A673 (cell line): ENCODE results near the gene SSH2. TPM values are rescaled to one million over a fixed set of nuclear protein-coding genes. Genes with fewer than 3 reads are reported as not detected.

Source experiments
- BruUV-seq: library from RNA; stranded (reverse); fragments of 400-500 nt; replicated peaks from 2 replicates; lab custom pipeline; 2021; lab: Mats Ljungman, UMichigan
- CTCF ChIA-PET: fragments of 300-600 bp; sonication (Branson Sonifier 250); formaldehyde crosslinking; loops from one replicate; lab custom pipeline; 2022; ENCODE audit warnings: antibody characterized with exemption; lab: Charles Lee
- POLR2A ChIA-PET: fragments of 300-600 bp; sonication (Branson Sonifier 250); formaldehyde crosslinking; loops from one replicate; lab custom pipeline; 2022; ENCODE audit warnings: antibody characterized with exemption; ENCODE audit not compliant: low non-redundant PET; lab: Charles Lee
- DNase-seq: peaks from one replicate; pipeline ENCODE4 v3.0.0-alpha.2; 2015; ENCODE audit warnings: low spot score
- H3K27ac ChIP-seq: fragments of 200-600 bp; sonication (generic); 2 replicates; pipeline ENCODE4 v1.5.1; 2016; ENCODE audit warnings: mixed run types, low read depth, mild to moderate bottlenecking, mixed read lengths, antibody characterized with exemption, low read length; ENCODE audit not compliant: poor library complexity, severe bottlenecking
- H3K27me3 ChIP-seq: fragments of 200-600 bp; sonication (generic); replicated peaks from 2 replicates; pipeline ENCODE4 v1.6.1; 2017; ENCODE audit warnings: mixed run types, low read depth, mild to moderate bottlenecking, mixed read lengths, antibody characterized with exemption, low read length; ENCODE audit not compliant: insufficient read depth, poor library complexity
- H3K36me3 ChIP-seq: fragments of 200-600 bp; sonication (generic); 2 replicates; pipeline ENCODE4 v1.6.1; 2016; ENCODE audit warnings: mixed run types, mild to moderate bottlenecking, mixed read lengths, antibody characterized with exemption, low read length; ENCODE audit not compliant: insufficient read depth, poor library complexity, severe bottlenecking
- H3K4me1 ChIP-seq: fragments of 200-600 bp; sonication (generic); 2 replicates; pipeline ENCODE4 v1.6.1; 2017; ENCODE audit warnings: mixed run types, mild to moderate bottlenecking, mixed read lengths, antibody characterized with exemption, low read length; ENCODE audit not compliant: insufficient read depth, poor library complexity, severe bottlenecking
- H3K4me3 ChIP-seq: fragments of 200-600 bp; sonication (generic); 2 replicates; pipeline ENCODE4 v1.5.1; 2016; ENCODE audit warnings: low read depth, mixed run types, mild to moderate bottlenecking, mixed read lengths, low read length; ENCODE audit not compliant: poor library complexity, severe bottlenecking
- H3K9me3 ChIP-seq: fragments of 200-600 bp; sonication (generic); 2 replicates; pipeline ENCODE4 v1.6.1; 2016; ENCODE audit warnings: mixed run types, low read depth, mild to moderate bottlenecking, mixed read lengths, antibody characterized with exemption, low read length; ENCODE audit not compliant: poor library complexity, severe bottlenecking
- EZH2 ChIP-seq: fragments of 200-600 bp; sonication (generic); IDR thresholded peaks from 2 replicates; pipeline ENCODE4 v1.6.1; 2017; ENCODE audit warnings: borderline replicate concordance, low read depth, mild to moderate bottlenecking, mixed read lengths, antibody characterized with exemption, low read length; ENCODE audit not compliant: poor library complexity, severe bottlenecking
- intact Hi-C: fragments of 100-400 bp; cut with micrococcal nuclease; formaldehyde crosslinking; loops from one replicate; pipeline ENCODE4 v1.10.0; 2022; ENCODE audit not compliant: unreplicated experiment
- total RNA-seq: library from RNA; stranded (reverse); gene quantifications from 2 replicates; pipeline ENCODE4 v1.2.3, GENCODE V29; 2021
- TF ChIP-seq, protein P1 (sequence below): fragments of 300-800, 200-600 bp; sonication (generic); conservative IDR thresholded peaks from 2 replicates; pipeline ENCODE4 v1.5.1; 2017; ENCODE audit warnings: low read depth, mild to moderate bottlenecking, antibody characterized with exemption, low read length, moderate library complexity, mixed read lengths

The SSH2 gene
- total RNA-seq, 1 experiment from 2014 or later = 75.5 TPM

DNA sequence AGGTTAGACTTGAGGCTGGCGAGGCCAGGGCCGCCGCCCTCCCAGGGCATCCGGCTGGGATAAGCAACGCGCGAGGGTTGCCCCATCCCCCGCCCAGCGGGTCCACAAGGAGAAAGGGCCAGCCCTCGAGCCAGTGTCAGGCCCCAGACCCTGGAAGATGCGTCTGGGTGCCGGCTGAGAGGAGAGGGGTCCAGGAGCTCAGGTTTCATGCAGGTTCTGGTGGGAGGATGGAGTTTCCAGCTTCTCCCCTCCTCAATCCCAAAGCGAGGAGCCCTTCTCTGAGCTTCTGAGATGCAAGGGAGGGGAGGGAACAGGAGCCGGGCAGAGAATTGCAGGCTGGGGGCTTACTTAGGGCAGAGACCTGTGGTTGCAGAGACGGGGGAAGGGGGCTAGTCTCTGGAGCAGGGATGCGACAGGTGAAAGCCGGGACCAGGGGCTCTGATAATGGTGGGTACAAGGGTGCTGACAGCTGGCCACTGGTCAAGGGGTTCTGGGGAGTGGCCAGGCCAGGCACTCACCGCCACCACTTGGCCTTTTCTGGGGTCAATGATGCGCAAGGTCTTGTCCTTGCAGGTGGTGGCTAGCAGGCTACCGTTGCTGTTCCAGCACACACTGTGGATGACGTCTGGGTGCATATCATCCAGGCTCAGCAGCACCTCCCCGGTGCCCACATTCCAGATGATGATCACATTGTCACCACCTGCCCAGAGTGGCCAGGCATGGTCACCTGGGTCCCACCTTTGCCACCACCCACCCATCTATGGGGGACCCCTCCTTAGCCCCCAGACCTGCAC, 311.6 kb downstream of the SSH2 start:
- BruUV-seq = no TSS peak
- TF ChIP-seq, protein P1, sequence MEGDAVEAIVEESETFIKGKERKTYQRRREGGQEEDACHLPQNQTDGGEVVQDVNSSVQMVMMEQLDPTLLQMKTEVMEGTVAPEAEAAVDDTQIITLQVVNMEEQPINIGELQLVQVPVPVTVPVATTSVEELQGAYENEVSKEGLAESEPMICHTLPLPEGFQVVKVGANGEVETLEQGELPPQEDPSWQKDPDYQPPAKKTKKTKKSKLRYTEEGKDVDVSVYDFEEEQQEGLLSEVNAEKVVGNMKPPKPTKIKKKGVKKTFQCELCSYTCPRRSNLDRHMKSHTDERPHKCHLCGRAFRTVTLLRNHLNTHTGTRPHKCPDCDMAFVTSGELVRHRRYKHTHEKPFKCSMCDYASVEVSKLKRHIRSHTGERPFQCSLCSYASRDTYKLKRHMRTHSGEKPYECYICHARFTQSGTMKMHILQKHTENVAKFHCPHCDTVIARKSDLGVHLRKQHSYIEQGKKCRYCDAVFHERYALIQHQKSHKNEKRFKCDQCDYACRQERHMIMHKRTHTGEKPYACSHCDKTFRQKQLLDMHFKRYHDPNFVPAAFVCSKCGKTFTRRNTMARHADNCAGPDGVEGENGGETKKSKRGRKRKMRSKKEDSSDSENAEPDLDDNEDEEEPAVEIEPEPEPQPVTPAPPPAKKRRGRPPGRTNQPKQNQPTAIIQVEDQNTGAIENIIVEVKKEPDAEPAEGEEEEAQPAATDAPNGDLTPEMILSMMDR = 0 out of 2 replicates have a peak, but pooled peaks have one; percentile 4
- no peak for TF ChIP-seq EZH2
- H3K36me3 ChIP-seq = peaks cover 7% of the 10 kb centered on the region
- intact Hi-C loops = loop anchor here (5.0 kb wide), 3 partner anchors 314 to 474 kb away; partner anchors contain the start of gene SSH2
- CTCF ChIA-PET = interaction anchor here (1.0 to 2.3 kb wide), 5 partner anchors 27 to 474 kb away, joined by 9 to 20 read pairs (median 10); partner anchors contain the start of gene SSH2
- no peak for DNase-seq
- peaks cover 56% of the 10 kb centered on the region for H3K4me1 ChIP-seq
- H3K9me3 ChIP-seq = no peaks in the 10 kb centered on the region
- no peak overlapping the region for H3K27ac ChIP-seq
- H3K4me3 ChIP-seq = no peak overlapping the region
- POLR2A ChIA-PET = no interaction called here
- H3K27me3 ChIP-seq = no peaks in the 10 kb centered on the region

DNA sequence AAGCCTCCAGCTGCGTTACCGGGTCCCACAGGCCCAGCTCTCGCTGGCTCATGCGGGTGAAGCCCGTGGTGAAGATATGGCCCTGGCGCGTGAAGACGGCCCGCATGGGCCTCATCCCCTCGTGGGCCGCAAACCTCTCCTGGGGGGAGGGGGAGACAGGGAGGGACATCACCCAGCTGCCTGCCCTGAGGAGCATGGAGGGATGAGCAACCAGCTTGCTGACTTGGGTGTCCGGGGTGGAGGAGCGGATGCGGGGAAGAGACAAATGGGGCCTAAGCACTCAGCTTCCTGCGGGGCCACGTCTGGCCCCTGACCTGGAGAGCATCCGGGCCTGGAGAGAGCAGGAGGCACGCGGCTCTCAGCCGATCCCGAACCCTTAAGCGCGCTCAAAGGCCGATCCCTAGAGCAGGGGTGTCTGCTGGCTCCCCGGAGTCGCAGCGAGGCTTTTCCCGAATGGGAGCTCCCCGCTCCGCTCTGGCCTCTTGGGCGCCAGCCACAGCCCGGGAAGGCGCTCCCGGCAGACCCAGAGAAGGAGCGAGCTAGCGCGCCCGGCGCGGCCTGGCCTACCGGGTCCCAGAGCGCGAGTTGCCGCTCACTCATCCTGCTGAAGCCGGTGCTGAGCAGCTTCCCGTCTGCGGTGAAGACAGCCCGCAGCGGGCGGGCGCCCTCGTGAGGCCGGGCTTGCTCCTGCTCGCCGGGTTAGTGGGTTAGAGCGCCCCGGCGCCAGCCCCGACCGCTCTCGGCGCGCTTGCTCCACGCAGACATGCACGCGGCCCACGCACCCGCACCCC, 312.4 kb downstream of the SSH2 start:
- DNase-seq = no peak
- TF ChIP-seq EZH2 = no peak
- TF ChIP-seq, protein P1 = peak; percentile 43
- no peaks in the 10 kb centered on the region for H3K27me3 ChIP-seq
- intact Hi-C loops = loop anchor here (5.0 kb wide), 3 partner anchors 315 to 475 kb away; partner anchors contain the start of gene SSH2
- H3K27ac ChIP-seq = no peak overlapping the region
- ChIA-PET CTCF (interaction anchor here (0.6 to 2.3 kb wide), 12 partner anchors 22 to 535 kb away, joined by 3 to 20 read pairs (median 4); partner anchors contain the start of gene SSH2), POLR2A (interaction anchor here (0.6 to 1.0 kb wide), 2 partner anchors 25 to 162 kb away, joined by 3 to 24 read pairs; partner anchors contain the start of gene ANKRD13B)
- no TSS peak for BruUV-seq
- no peaks in the 10 kb centered on the region for H3K9me3 ChIP-seq
- H3K4me1 ChIP-seq = peaks cover 50% of the 10 kb centered on the region
- H3K4me3 ChIP-seq = no peak overlapping the region
- peaks cover 10% of the 10 kb centered on the region for H3K36me3 ChIP-seq

DNA sequence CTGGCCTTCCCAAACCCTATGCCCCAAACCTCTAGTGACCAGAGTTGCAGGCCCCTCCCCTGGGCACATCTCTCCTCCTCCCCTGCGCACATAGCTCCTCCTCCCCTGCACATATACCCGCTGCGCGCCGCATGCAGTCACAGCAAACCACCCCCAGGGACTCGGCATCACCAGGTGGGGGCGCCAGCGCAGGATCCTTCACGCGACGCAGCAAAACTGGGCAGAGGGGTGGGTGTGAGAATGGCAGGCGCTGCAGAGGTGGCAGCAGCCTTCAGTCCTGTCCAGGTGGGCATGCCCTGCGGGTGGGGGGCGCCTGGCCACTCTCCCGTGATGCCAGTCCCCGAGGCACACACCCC, 312.9 kb downstream of the SSH2 start:
- Histone ChIP-seq H3K27ac (no peak overlapping the region), H3K4me1 (peaks cover 47% of the 10 kb centered on the region), H3K27me3 (no peaks in the 10 kb centered on the region), H3K9me3 (no peaks in the 10 kb centered on the region), H3K36me3 (peaks cover 10% of the 10 kb centered on the region), H3K4me3 (no peak overlapping the region)
- TF ChIP-seq, protein P1 = peak; percentile 96
- TF ChIP-seq EZH2 = no peak
- ChIA-PET POLR2A (interaction anchor here (1.0 kb wide), 1 partner anchor 24 kb away, joined by 3 read pairs; the partner anchor contains the start of gene ANKRD13B), CTCF (interaction anchor here (0.7 to 2.3 kb wide), 12 partner anchors 12 to 535 kb away, joined by 3 to 20 read pairs (median 4); partner anchors contain the start of gene SSH2)
- DNase-seq = peak; percentile 93
- BruUV-seq = no TSS peak
- intact Hi-C loops = loop anchor here (5.0 kb wide), 3 partner anchors 315 to 475 kb away; partner anchors contain the start of gene SSH2
